ENCODE data around the gene LMO1. TPM values are rescaled to one million over a fixed set of nuclear protein-coding genes. Genes with fewer than 3 reads are reported as not detected.

The LMO1 gene
- polyA plus RNA-seq, 1 donor (not counting 4 experiments of a cell fraction or from before 2014, with no cell fraction given): 0.08 TPM

GRCh38 chr11:8234910-8235309, 28.8 kb downstream of the LMO1 start:
- Histone ChIP-seq H3K4me3 (ENCODE audit: control insufficient read depth in 2 of 3, extremely low read depth in 1 of 3, insufficient read depth in 2 of 3, low read depth in 1 of 3, low read length in 3 of 3) (no peak overlapping the region), H2AFZ (ENCODE audit: control insufficient read depth, low read length) (no peak overlapping the region), H3K4me2 (ENCODE audit: control insufficient read depth, extremely low read depth, insufficient read depth, low read depth, low read length) (no peak overlapping the region), H3K27ac (ENCODE audit: control insufficient read depth, insufficient read depth, low read length) (no peak overlapping the region), H3K9me3 (ENCODE audit: control insufficient read depth, low read depth, low read length) (no peaks in the 10 kb centered on the region), H3K4me1 (ENCODE audit: control insufficient read depth, extremely low read depth, insufficient read depth, low read length) (peaks cover 21% of the 10 kb centered on the region), H3K9me1 (ENCODE audit: control insufficient read depth, extremely low read depth, insufficient read depth, low read length) (peaks cover 2% of the 10 kb centered on the region), H3K27me3 (ENCODE audit: control insufficient read depth, extremely low read depth, insufficient read depth, low read length) (peaks cover 5% of the 10 kb centered on the region), H3K36me3 (ENCODE audit: control insufficient read depth in 2 of 2, extremely low read depth in 1 of 2, insufficient read depth in 2 of 2, low read length in 2 of 2) (no peaks in the 10 kb centered on the region), H4K20me1 (ENCODE audit: control insufficient read depth, extremely low read depth, insufficient read depth, low read length) (peaks cover 7% of the 10 kb centered on the region), H3K9ac (ENCODE audit: control insufficient read depth, extremely low read depth, insufficient read depth, low read length) (no peak overlapping the region), H3K79me2 (ENCODE audit: control insufficient read depth, insufficient read depth, low read length) (no peaks in the 10 kb centered on the region)
- FAIRE-seq (no peak), DNase-seq (ENCODE audit: low read depth, low spot score) (no peak)
- TF ChIP-seq CTCF (optimal IDR thresholded peaks at IDR 0.05 in 1 of 3, IDR thresholded peaks at IDR 0.05 in 1 of 3, conservative IDR thresholded peaks at IDR 0.05 in 1 of 3; ENCODE audit: extremely low read depth in 1 of 3, insufficient read depth in 2 of 3, low read length in 3 of 3): no peak
- TF ChIP-seq EZH2 (IDR thresholded peaks at IDR 0.05; ENCODE audit: low read length): no peak
- dilution Hi-C loops (cut with MboI; ENCODE audit: extremely low pct_ligation_motif_present, low sequenced_read_pairs): no loop called here

- H3K36me3 ChIP-seq (ENCODE audit: control insufficient read depth in 2 of 2, extremely low read depth in 1 of 2, insufficient read depth in 2 of 2, low read length in 2 of 2): no peaks in the 10 kb centered on the region
- TF ChIP-seq EZH2 (IDR thresholded peaks at IDR 0.05; ENCODE audit: low read length): no peak
- TF ChIP-seq CTCF (optimal IDR thresholded peaks at IDR 0.05 in 1 of 3, IDR thresholded peaks at IDR 0.05 in 1 of 3, conservative IDR thresholded peaks at IDR 0.05 in 1 of 3; ENCODE audit: extremely low read depth in 1 of 3, insufficient read depth in 2 of 3, low read length in 3 of 3): peak in 1 of 3 experiments; percentile 14
- dilution Hi-C loops (cut with MboI; ENCODE audit: extremely low pct_ligation_motif_present, low sequenced_read_pairs): no loop called here
- H3K9me3 ChIP-seq (ENCODE audit: control insufficient read depth, low read depth, low read length): no peaks in the 10 kb centered on the region
- FAIRE-seq (no peak), DNase-seq (ENCODE audit: low read depth, low spot score) (no peak)
- H4K20me1 ChIP-seq (ENCODE audit: control insufficient read depth, extremely low read depth, insufficient read depth, low read length): peaks cover 12% of the 10 kb centered on the region
- H3K27ac ChIP-seq (ENCODE audit: control insufficient read depth, insufficient read depth, low read length): no peak overlapping the region
- H3K79me2 ChIP-seq (ENCODE audit: control insufficient read depth, insufficient read depth, low read length): no peaks in the 10 kb centered on the region
- peaks cover 26% of the 10 kb centered on the region for H3K4me1 ChIP-seq (ENCODE audit: control insufficient read depth, extremely low read depth, insufficient read depth, low read length)
- peak overlapping the region in 1 of 3 experiments; percentile 31 for H3K4me3 ChIP-seq (ENCODE audit: control insufficient read depth in 2 of 3, extremely low read depth in 1 of 3, insufficient read depth in 2 of 3, low read depth in 1 of 3, low read length in 3 of 3)
- H3K4me2 ChIP-seq (ENCODE audit: control insufficient read depth, extremely low read depth, insufficient read depth, low read depth, low read length): peak overlapping the region; percentile 66
- no peak overlapping the region for H3K9ac ChIP-seq (ENCODE audit: control insufficient read depth, extremely low read depth, insufficient read depth, low read length)
- peaks cover 5% of the 10 kb centered on the region for H3K27me3 ChIP-seq (ENCODE audit: control insufficient read depth, extremely low read depth, insufficient read depth, low read length)
- H3K9me1 ChIP-seq (ENCODE audit: control insufficient read depth, extremely low read depth, insufficient read depth, low read length): peaks cover 4% of the 10 kb centered on the region
- H2AFZ ChIP-seq (ENCODE audit: control insufficient read depth, low read length): peak overlapping the region; percentile 22
These were observed 29.3 kb downstream of the LMO1 start for GRCh38 chr11:8234425-8234821.

All from keratinocyte (primary cell).